GM21390 (cell line): ENCODE data around the gene HSPB7.
"Not testable (repeated sequence)": the region's sequence is repeated elsewhere in the genome, so short reads cannot be mapped to it uniquely, and the experiment has no call there.

Source experiments
- ATAC-seq: cut with Tn5 transposase; IDR thresholded peaks from one replicate; pipeline ENCODE4 v1.9.1; 2021; ENCODE audit not compliant: unreplicated experiment

Gene HSPB7

DNA sequence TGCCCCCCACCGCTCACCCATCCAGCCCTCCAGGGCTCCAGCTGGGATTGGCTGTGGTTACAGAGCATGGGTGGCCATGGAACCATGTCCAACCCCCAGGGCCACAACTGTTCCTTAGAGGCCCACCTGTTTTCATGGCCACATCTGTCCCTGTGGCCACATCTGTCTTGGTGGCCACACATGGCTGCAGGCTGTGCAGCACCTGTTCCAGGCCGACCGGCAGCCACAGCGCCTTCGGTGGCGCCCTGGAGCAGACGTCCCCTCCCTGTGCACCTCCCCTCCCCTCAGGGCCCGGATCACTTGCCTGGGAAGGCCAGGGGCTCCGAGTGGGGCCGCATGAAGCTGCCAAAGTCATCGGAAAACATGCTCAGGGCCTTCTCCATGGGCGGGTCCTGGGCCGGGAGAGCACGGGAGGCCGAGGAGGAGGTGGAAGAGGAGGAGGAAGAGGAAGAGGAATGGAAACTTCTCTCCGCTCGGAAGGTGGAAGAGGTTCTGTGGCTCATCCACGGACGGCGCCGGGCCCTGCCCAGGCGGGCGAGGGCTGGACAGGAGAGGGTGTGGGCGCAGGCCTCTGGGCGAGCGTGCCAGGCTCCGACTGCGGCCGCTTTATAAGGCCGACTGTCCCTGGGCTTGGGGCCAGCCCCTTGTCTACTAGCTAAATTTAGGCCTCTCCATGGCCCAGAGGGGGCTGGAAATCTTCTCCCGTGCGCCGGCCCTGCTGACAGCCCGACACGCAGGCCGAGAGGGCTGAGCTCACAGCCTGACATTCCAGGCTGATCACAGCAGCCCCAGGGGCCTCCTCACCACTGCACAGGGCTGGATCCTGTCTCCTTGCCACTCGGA is at the start of gene HSPB7:
HSPB7 (minus strand) TSS at position 583 of the 843 bp plus-strand sequence; CDS start at position 503, 80 bp downstream.
- ATAC-seq, result no peak

DNA sequence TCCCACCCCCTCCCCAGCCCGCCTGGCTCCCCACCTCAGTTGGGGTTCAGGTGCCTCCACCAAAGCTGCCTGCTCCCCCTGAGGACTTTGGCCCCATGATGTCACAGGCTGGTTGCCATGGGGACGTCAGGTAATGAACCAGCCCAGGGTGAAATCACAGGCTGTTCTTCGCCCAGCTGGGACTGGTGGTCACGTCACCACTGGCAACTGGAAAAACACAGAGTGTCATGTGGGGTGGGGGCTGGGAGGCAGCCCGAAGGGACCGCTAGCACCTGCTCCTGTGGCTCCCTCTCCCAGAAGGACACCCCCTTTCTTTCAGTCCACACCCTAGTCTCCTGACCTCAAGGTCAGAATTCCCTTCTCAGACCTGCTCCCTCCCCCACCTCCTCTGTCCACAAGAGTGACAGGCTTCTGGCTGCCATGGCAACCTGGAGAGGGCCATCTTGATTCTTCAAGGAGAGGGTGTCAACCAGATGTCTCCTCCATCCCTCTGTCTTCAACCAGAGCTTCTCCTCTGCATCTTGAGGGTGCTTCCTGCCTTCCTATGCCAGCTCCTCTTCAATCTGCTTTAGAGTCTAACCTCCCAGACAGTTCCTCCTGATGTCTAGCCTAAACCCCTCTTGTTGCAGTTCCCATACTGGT is 49.4 kb upstream of the HSPB7 start:
- no peak for ATAC-seq

DNA sequence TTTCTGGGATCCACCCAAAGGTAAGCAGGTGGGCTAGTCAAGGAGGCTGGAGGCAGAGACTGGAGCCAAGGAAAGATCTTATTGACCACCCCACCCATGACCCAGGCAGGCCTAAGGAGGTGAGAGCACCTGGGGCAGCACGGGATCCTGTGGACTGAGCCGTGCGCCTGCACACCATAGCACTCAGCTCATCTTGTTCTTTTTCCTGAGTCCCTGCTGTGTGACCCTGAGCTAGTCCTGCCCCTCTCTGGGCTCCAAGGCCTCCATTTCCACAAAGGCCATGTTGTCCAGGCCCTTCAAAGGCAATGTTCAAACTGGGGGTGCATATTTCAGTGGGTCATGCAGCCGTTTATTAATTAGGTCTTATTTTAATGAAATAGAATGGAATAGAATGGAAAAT is 48.4 kb upstream of the HSPB7 start:
- no peak for ATAC-seq

DNA sequence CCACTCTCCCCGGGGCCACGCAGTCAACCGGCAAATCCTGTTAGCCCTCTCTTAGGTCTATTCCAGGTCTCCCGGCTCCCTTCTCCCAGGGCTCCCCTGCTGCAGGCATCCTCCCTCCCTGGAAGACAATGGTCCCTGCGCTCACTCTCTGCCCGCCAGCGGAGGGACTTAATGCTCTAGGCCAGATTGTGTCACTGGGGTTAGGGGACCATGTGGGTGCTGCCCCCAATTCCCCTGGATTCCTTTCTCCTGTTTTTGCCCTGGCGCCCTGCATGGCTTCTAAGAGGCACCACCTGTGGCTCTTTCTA is 47.4 kb upstream of the HSPB7 start:
- no peak for ATAC-seq

DNA sequence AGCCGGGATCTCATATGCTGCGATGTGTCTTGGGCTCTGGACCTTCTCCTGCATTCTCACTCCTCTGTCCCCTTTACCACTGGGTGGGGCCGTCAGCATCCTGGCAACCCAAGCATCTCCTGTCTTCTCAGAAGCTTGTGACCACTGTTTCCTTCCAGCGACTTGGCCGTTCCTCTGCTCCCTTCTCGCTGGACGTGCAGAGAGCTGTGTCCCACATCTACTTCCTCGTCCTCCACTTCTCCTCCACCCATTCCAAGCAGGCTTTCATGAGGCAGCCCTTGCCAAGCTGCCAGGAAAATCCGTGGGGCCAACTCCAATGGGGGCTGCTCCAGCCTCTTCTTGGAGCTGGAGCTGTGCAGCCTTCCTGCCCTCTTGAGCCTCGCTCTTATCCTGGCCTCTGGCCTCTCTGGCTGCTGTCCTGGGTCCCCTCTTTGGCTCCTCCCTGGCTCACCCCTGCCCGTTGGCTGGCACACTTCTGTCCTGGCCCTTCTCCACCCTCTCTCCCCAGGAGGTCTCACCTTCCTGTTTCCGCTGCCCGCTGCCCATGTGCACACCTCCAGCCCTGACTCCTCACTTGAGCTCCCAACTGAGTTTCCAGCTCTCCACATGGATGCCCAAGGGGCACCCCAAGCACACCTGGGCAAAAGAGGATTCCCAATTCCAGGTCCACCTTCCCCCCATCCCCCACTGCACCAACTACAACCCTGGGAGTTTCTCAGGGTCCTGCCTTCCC is 46.9 kb upstream of the HSPB7 start:
- no peak for ATAC-seq

DNA sequence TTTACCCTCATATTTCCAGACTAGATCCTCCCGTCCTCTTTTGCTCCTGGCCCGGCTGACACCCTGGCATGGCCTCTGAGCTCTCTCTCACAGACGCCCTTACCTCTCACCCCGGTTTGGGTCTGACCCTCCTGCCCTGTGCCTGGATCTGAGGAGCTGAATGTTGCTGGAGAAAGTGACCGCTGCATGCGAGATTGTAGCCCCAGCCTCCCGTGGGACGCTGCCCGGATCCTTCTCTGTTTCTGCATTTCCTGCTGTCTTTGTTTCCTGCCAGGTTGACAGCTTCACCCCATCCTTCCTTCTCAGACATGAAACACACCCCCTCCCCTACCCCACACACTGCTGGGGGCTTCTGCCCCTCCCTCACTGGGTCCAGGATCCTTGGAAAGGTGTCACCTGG is 46.1 kb upstream of the HSPB7 start:
- ATAC-seq, result no peak

DNA sequence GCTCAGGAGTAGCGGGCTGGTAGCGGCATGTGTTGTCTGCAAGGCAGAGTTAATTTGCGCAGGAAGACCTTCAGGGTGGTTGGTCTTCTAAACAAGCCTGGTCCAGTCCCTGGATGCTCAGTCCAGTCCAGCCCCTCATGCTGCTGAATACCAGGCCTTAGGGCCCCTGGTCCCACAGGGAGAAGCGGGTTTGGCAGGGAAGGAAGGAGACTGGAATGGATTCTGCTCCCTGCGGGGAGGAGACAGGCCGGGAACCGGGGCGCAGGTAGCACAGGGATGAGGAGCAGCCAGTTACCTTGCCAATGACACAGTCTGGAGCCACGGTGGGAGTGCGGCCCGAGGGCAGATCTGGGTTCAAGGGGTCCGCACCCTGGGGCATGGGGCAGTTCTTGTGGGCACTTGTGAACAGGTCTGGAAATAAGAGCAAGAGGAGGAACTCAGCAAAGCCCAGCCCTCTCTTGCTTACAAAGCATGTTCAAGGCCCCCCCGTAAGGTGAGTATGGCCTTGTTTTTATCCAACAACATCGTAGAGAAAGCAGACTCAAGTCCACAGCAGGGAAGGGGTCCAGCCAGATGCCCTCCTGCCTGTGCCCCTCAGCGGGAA is 45.5 kb upstream of the HSPB7 start:
- ATAC-seq, result no peak

DNA sequence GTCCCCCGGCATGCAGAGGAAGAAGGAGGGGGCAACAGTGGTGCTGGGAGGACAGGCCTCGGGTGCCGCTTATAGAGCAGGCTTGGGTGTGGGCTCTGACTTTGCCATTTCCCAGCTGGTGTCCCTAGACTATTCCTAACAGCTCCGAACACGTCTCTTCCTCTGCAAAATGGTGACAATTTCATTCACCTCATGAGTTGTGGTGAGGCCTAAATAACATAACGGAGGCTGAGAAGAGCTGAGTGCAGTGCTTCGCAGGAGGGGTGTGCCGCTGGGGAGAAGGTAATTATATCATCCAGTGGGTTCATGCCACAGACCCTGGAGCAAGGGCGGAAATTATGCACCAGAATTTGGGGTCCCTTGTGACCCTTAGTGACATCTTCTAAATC is 44.8 kb upstream of the HSPB7 start:
- not testable (repeated sequence) for ATAC-seq

DNA sequence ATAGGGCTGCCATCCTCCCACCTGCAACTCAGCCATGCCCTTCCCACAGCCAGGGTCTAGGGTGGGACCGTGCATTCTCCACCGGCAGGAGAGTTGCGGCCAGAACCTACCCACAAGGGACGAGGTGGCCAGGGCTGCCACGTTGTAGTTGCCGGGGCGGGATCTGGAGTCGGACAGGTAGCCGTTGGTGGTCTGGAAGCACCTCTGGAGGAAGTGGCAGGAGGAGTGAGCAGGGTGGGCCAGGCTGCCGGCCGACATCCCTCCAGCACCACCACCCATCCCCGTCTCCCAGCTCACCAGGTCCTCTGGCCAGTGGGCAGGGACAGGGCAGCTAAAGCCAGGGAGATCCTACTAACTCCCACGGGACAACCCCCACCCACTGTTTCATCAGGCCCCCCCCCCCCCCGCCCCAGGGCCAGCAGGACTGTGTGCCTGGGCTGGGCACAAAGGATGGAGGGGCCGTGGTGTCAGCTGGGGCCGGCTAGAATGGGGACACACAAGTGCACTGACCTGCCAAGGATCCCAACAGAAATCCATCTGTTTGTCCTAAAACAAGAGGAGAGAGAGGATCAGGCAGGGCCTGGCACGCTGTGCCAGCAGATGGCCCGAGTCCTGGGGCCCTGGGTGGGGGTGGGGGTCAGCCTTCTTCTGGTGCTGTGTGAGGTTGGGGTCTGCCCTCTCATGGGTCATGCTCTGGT is 44.3 kb upstream of the HSPB7 start:
- ATAC-seq, result not testable (repeated sequence)

DNA sequence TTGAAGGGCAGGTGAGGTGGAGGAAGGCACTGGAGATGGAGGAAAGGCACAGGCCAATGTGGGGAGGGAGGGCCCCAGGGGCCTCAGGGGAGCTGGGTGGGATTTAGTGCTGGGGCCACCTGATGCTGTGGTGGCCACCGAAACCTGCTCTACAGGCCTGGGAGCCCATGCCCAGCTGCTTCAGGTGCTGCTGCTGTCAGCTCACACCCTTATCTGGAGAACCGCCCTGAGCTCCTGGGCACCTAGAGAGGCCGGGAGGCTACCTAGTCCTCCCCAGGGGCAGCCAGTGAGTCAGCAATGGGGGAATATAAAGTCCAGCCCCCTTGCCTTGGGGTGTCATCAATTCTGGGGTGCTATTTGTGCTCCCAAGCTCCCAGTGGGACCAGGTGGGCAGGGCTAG is 43.4 kb upstream of the HSPB7 start:
- no peak for ATAC-seq

DNA sequence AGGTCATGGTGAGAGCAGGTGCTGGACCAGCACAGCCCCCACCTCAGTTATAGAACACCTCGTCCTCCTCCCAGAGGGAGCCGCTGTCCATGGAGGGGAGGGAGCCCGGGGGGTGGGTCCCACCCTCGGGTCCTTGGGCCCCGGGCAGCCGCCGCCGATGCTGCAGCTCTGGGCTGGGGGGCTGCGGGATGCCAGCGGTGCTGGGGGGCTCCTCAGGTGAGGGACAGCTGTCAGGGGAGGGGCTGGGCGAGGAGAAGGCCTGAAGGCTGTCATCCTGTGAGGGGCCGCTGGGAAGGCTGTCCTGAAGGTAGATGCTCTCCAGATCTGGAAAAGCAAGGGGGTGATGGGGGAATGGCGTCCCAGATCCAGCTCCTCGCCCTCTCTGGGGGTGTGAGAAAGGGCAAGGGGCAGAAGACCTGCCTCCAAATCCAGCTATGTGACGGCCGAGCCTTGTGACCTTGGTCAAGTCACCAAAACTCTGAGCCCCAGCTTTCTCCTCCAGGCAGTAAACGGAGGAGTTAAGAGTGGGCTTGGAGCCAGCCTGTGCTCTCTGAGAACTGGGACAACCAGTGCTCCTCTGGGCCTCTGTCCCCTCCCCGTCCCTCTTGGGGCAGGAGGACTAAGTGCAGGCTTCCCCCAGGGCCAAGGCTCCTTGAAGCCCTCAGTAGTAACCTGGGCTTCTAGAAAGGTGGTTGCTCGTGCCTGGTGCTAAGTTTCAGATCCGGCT is 40.7 kb upstream of the HSPB7 start:
- not testable (repeated sequence) for ATAC-seq

DNA sequence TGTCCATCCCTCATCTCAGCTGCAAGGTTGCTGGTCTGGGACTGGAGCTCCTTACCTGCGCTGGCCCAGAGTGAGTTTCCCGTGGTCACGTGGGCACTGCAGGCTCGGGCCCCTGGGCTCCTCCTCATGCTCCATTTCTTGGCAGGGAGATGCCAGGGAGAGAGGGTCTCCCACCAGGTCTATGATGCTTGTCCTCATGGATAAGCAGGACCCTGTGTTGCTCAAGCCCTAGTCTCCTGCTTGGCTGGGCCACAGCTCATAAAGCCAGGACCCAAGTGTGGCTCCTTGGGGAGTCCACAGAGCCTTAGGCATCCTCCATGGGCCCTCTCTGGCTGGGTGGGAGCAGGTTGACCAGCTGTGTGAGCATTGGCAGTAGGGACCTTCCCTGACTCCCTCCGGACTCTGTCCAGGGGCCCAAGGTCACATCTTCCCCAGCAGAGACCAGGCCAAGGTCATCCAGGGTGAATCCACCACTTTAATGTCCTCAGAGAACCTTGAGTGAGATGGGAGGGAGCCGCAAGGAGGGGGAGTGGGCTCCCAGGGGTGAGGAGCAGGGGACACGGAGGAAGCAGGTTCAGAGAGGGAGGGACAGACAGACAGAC is 39.6 kb upstream of the HSPB7 start:
- not testable (repeated sequence) for ATAC-seq

DNA sequence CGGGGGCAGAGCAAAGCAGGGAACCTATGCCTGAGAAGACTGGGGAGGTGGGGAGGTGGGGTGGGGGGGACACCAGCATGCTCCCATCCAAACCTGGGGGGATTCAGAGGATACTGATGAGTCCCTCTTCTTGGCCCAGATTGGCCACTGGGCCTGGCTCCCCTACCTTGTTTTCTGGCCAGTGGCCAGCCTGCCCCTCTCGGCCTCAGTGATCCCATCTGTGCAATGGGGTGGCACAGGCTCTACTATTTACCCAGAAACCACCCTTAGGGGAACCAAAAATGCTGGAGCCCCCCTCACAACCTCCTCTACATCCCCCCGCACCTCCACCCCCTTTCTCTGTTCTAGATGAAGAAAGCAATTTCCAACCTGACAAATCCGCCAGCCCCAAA is 38.7 kb upstream of the HSPB7 start:
- not testable (repeated sequence) for ATAC-seq

DNA sequence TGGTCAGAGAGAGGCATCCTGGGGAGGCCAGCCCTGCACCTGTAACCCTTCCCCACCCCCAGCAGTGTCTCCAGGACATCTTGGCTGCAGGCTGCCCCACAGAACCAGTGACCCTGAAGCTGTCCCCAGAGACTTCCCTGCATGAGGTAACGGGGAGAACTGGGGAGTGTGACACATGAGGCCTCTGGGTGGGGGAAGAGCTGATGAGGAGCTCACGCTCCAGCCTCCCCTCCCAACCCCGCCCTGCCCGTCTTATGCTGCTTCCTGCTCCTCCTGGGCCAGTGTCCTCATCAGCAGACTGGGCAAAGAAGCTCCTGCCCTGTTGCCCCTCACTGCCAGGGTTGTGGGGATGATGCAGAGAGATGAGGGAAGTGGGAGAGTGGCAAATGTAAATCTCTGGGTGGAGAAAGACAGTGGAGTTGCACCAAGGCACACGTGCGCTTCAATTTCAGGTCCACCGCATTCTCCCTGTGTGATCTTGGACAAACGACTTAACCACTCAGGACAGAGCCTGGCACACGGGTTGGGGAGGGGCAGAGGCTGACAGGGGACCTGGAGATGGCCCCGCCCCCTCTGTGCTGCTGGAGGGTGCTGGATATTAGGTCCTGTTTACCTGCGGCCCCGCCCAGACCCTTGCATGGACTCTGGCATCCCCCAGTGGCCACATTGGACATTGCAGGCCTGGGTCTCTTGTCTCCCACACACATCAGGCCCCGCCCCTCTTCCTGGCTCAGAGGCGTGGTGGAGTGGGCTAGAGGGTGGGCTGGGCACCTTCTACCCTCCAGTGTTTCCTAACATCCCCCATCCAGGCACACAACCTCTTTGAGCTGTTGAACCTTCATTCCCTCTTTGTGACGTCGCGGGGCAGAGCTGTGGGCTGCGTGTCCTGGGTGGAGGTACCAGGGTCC is 38.0 kb upstream of the HSPB7 start:
- no peak for ATAC-seq

DNA sequence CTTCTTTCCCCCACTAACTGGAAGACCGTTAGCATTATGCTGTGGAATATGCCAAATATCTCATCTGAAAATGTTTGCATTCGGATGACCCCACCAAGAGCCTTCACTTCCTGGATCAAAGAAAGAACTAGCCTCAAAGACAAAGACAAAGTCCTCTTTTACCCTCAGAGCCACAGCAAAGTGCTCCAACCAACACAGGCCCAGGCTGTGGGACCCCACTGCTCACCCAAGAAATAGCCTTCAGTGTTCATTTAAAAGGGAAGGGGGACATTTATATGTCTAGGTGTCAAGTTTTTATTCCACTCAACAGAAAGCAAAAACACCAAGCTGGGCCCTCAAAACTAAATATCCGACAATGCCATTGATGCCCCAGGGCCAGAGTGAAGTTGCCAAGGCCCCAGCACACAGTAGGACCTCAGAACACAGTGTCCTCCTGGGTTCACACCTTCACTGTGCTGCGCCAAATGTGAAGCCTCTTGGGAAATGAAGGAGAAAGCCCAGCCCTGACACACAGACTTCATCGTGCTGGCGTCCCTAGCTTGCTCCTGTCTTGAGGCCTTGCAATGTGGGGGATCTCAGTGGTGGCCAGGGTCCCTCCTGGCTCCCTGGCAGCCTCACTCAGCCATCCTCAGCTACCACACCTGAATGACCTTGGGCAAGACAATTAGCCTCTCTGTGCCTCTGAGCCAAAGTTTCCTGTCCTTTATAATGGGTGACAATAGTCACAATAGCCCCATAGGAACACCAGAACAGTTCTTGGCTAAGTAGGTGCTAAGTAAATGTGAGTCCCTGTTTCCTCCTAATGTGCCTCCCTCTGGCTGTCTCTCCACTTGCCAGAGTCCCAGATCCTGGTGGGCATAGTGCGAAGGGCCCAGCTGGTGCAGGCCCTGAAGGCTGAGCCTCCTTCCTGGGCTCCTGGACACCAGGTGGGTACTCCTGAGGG is 37.0 kb upstream of the HSPB7 start:
- ATAC-seq, result no peak

DNA sequence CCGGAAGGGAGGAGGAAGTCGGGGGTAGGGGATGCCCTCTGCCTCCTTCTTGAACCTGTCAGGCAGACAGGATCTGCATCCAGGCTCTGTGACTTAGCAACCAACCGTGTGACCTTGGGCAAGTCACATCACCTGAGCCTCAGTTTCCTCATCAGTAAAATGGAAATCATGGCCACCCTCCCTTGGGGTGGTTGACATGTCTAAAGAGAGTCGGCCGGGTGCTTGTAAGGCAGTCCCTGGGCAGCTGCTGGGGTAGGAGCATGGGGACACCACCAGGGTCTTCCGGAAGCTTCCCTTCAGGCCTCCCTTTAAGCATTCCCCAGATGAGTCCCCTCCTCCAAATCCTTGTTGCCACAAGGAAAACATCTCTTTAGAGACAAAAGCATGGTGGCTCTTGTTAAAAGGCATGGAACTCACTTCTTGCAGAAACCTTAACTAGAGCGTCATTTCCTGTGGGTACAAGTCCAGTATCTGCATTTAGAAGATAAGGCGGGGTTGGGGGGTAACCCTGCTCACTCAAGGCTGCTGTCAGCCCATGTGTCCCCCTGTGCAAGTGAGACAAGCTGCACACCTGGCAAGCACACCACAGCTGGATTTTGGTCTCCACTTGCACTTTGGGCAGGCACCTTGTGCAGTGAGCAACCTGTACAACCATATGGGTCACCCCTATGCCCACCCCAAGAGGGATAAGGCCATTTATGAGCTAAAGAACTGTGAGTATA is 36.1 kb upstream of the HSPB7 start:
- ATAC-seq, result no peak

DNA sequence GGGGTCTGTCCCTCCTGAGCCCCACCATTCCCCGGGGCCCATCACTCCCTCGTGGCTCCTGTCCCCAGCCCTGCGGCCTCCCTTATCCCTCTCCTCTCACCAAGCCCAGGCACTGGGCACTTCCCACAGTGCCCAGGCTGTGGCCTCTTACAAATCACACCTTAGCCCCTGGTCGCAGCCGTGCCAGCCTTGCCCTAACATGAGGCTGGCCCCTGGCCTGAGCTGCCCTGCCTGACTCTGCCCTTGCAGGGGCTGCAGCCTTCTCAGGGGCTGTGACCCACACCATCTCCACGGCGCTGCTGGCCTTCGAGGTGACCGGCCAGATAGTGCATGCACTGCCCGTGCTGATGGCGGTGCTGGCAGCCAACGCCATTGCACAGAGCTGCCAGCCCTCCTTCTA is 34.1 kb upstream of the HSPB7 start:
- ATAC-seq, result not testable (repeated sequence)
